ENCODE measurements around the gene HYOU1. TPM values are rescaled to one million over a fixed set of nuclear protein-coding genes. Genes with fewer than 3 reads are reported as not detected.

HYOU1 gene
- polyA plus RNA-seq, 1 of the 3 experiments (the other 2 are of a cell fraction), result 90.8 TPM

- Histone ChIP-seq H3K4me2 (no peak overlapping the region; the same call in 1 of the 2 replicates), H3K9me3 (no peaks in the 10 kb centered on the region), H2AFZ (ENCODE audit: low read depth) (no peak overlapping the region), H3K9ac (no peak overlapping the region), H3K4me1 (ENCODE audit: control insufficient read depth in 1 of 2, insufficient read depth in 2 of 2, low read depth in 1 of 2, low read length in 1 of 2) (peaks cover 5 to 16% of the 10 kb centered on the region in 2 experiments; a peak in 3 of 4 replicates), H3K9me2 (no peaks in the 10 kb centered on the region), H3K4me3 (ENCODE audit: low read depth in 2 of 2, low read length in 1 of 2) (no peak overlapping the region), H3F3A (replicated peaks; ENCODE audit: insufficient read depth) (peaks cover 23% of the 10 kb centered on the region), H3K79me2 (ENCODE audit: insufficient read depth) (peaks cover 58% of the 10 kb centered on the region), H4K20me1 (ENCODE audit: insufficient read depth) (no peaks in the 10 kb centered on the region), H3K27me3 (ENCODE audit: insufficient read depth) (no peaks in the 10 kb centered on the region), H3K27ac (ENCODE audit: low read depth in 2 of 2, low read length in 1 of 2) (0 out of 4 replicates have a peak overlapping the region, but pooled peaks of 1 of the 2 experiments have one; percentile 69), H3K36me3 (replicated peaks in 1 of 2; ENCODE audit: control insufficient read depth in 1 of 2, insufficient read depth in 2 of 2, low read length in 1 of 2) (peaks cover 3 to 54% of the 10 kb centered on the region in 2 experiments)
- POLR2A ChIA-PET, result interaction anchor here (1.1 kb wide), 1 partner anchor 56 kb away, joined by 3 read pairs; no protein-coding TSS in a partner anchor
- DNase-seq, result no peak
- no peak for TF ChIP-seq EZH2phosphoT487 (IDR thresholded peaks at IDR 0.05; ENCODE audit: borderline replicate concordance, low read depth)
- TF ChIP-seq MAX (IDR thresholded peaks at IDR 0.05; ENCODE audit: low read depth), result no peak
- TF ChIP-seq GATA2 (CRISPR knock-in tag; IDR thresholded peaks at IDR 0.05), result no peak
- no peak for TF ChIP-seq YY1 (IDR thresholded peaks at IDR 0.05; ENCODE audit: low read depth)
- TF ChIP-seq TCF12 (IDR thresholded peaks at IDR 0.05), result no peak
- TF ChIP-seq POLR2AphosphoS5 (IDR thresholded peaks at IDR 0.05; ENCODE audit: low read depth, low read length), result no peak
- TF ChIP-seq MXI1 (IDR thresholded peaks at IDR 0.05; ENCODE audit: low read depth, low read length), result no peak
- TF ChIP-seq REST (IDR thresholded peaks at IDR 0.05; ENCODE audit: low read depth, low read length), result no peak
- no peak for TF ChIP-seq NRF1 (IDR thresholded peaks at IDR 0.05; ENCODE audit: low read depth, low read length)
- TF ChIP-seq CHD2 (IDR thresholded peaks at IDR 0.05; ENCODE audit: low read length, partially characterized antibody), result no peak
- no peak for TF ChIP-seq NFIC (IDR thresholded peaks at IDR 0.05; ENCODE audit: borderline replicate concordance)
- CTCF ChIA-PET, result interaction anchor here (0.6 to 4.1 kb wide), 2 partner anchors 43 to 126 kb away, joined by 3 to 13 read pairs; partner anchors contain the start of gene UPK2
- WGBS (ENCODE audit: low lambda C conversion rate), result 13% methylated on average over 1 of the region's 1 CpG
Measured at GRCh38 chr11:119000906-119001305, 56.1 kb downstream of the HYOU1 start.

- POLR2A ChIA-PET, result no interaction called here
- H2AFZ ChIP-seq (ENCODE audit: low read depth), result 0 out of 2 replicates have a peak overlapping the region, but pooled peaks have one; percentile 99
- TF ChIP-seq POLR2AphosphoS5 (IDR thresholded peaks at IDR 0.05; ENCODE audit: low read depth, low read length) (0 out of 2 replicates have a peak, but pooled peaks have one; percentile 11), GATA2 (CRISPR knock-in tag; IDR thresholded peaks at IDR 0.05) (no peak), SIN3A (IDR thresholded peaks at IDR 0.05; ENCODE audit: borderline replicate concordance, low read depth, low read length) (0 out of 2 replicates have a peak, but pooled peaks have one; percentile 24), RXRA (IDR thresholded peaks at IDR 0.05; ENCODE audit: borderline replicate concordance, low read depth) (no peak), ZBTB33 (IDR thresholded peaks at IDR 0.05; ENCODE audit: borderline replicate concordance, low read depth) (no peak), MXI1 (IDR thresholded peaks at IDR 0.05; ENCODE audit: low read depth, low read length) (no peak), JUND (IDR thresholded peaks at IDR 0.05) (peak; percentile 65), FOSL2 (IDR thresholded peaks at IDR 0.05; ENCODE audit: borderline replicate concordance, low read depth) (peak; percentile 78), RCOR1 (IDR thresholded peaks at IDR 0.05; ENCODE audit: low read length) (no peak), TEAD4 (IDR thresholded peaks at IDR 0.05; ENCODE audit: borderline replicate concordance, insufficient read depth) (no peak), NFIC (IDR thresholded peaks at IDR 0.05; ENCODE audit: borderline replicate concordance) (no peak), EZH2phosphoT487 (IDR thresholded peaks at IDR 0.05; ENCODE audit: borderline replicate concordance, low read depth) (no peak), USF1 (IDR thresholded peaks at IDR 0.05; ENCODE audit: borderline replicate concordance, low read depth) (no peak), RFX5 (IDR thresholded peaks at IDR 0.05; ENCODE audit: low read length) (no peak)
Measured at GRCh38 chr11:118998822-118999221, 58.2 kb downstream of the HYOU1 start.

More at GRCh38 chr11:118998822-118999221, 58.2 kb downstream of the HYOU1 start:
- peak overlapping the region; percentile 98 for H3K4me2 ChIP-seq
- CTCF ChIA-PET, result interaction anchor here (4.1 kb wide), 1 partner anchor 41 kb away, joined by 13 read pairs; the partner anchor contains the start of gene UPK2
- H3K4me1 ChIP-seq (ENCODE audit: control insufficient read depth in 1 of 2, insufficient read depth in 2 of 2, low read depth in 1 of 2, low read length in 1 of 2), result peaks cover 5 to 16% of the 10 kb centered on the region in 2 experiments; a peak in 3 of 4 replicates
- peak overlapping the region; percentile 53 to 69 for H3K27ac ChIP-seq (ENCODE audit: low read depth in 2 of 2, low read length in 1 of 2)
- H3K27me3 ChIP-seq (ENCODE audit: insufficient read depth), result no peaks in the 10 kb centered on the region
- no peaks in the 10 kb centered on the region for H3K9me2 ChIP-seq
- no peaks in the 10 kb centered on the region for H4K20me1 ChIP-seq (ENCODE audit: insufficient read depth)
- no peak for DNase-seq
- no peaks in the 10 kb centered on the region for H3K9me3 ChIP-seq
- H3F3A ChIP-seq (replicated peaks; ENCODE audit: insufficient read depth), result peaks cover 23% of the 10 kb centered on the region
- H3K36me3 ChIP-seq (replicated peaks in 1 of 2; ENCODE audit: control insufficient read depth in 1 of 2, insufficient read depth in 2 of 2, low read length in 1 of 2), result peaks cover 3 to 39% of the 10 kb centered on the region in 2 experiments
- H3K9ac ChIP-seq, result peak overlapping the region; percentile 78
- peaks cover 58% of the 10 kb centered on the region for H3K79me2 ChIP-seq (ENCODE audit: insufficient read depth)
- H3K4me3 ChIP-seq (ENCODE audit: low read depth in 2 of 2, low read length in 1 of 2), result peak overlapping the region; percentile 77 to 97
- WGBS (ENCODE audit: low lambda C conversion rate), result 23% methylated on average over 6 of the region's 6 CpGs
